HEK293T (cell line): Measurements from ENCODE around the gene KCNQ5.

Source experiments
- ELF4 ChIP-seq: fragments of 450-650 bp; IDR thresholded peaks from 2 replicates; pipeline ENCODE4 v1.6.1; 2017; ENCODE audit warnings: antibody characterized with exemption
- FOXM1 ChIP-seq: fragments of 450-650 bp; IDR thresholded peaks from 2 replicates; pipeline ENCODE4 v1.6.1; 2017; ENCODE audit warnings: mild to moderate bottlenecking, borderline replicate concordance
- L3MBTL2 ChIP-seq: fragments of 450-650 bp; conservative IDR thresholded peaks from 2 replicates; pipeline ENCODE4 v1.6.1; 2016; ENCODE audit warnings: mild to moderate bottlenecking
- LEF1 ChIP-seq: fragments of 450-650 bp; IDR thresholded peaks from 2 replicates; pipeline ENCODE4 v1.6.1; 2017; ENCODE audit warnings: mild to moderate bottlenecking, borderline replicate concordance
- NFRKB ChIP-seq: fragments of 450-650 bp; IDR thresholded peaks from 2 replicates; pipeline ENCODE4 v1.6.1; 2016; ENCODE audit warnings: mild to moderate bottlenecking, moderate library complexity
- SP1 ChIP-seq: fragments of 450-650 bp; IDR thresholded peaks from 2 replicates; pipeline ENCODE4 v1.6.1; 2017

DNA sequence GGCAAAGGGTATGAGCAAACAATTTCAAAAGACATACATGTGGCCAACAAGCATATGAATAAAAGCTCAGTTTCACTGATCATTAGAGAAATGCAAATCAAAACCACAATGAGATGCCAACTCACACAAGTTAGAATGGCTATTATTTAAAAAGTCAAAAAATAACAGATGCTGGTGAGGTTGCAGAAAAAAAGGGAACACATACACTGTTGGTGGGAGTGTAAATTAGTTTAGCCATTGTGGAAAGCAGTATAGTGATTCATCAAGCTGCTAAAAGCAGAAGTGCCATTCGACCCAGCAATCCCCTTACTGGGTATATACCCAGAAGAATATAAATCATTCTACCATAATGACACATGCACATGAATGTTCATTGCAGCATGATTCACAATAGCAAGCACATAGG, 610.1 kb downstream of the KCNQ5 start:
- TF ChIP-seq SP1 (no peak), ELF4 (no peak), NFRKB (no peak), L3MBTL2 (no peak), FOXM1 (no peak), LEF1 (no peak)
